Measurements from ENCODE around the gene TRIM29. TPM values are rescaled to one million over a fixed set of nuclear protein-coding genes. Genes with fewer than 3 reads are reported as not detected.

The TRIM29 gene
- total and polyA plus RNA-seq, 9 of the 15 experiments (the other 6 are each of a cell fraction or from before 2014, with no cell fraction given), result 0.08 to 1.4 (median 0.42) TPM; not detected in 2

- H3K4me2 ChIP-seq (ENCODE audit: insufficient read depth, low read length), result no peak overlapping the region
- ATAC-seq (no peak), DNase-seq (ENCODE audit: extremely low read depth in 1 of 4, low spot score in 3 of 4) (no peak), FAIRE-seq (no peak)
- peaks cover 6% of the 10 kb centered on the region for H4K20me1 ChIP-seq (replicated peaks; ENCODE audit: control insufficient read depth, insufficient read depth, low read length)
- no peak overlapping the region for H2AFZ ChIP-seq (ENCODE audit: low read depth, low read length)
- intact Hi-C loops (cut with micrococcal nuclease), result no loop called here
- H3K27me3 ChIP-seq (ENCODE audit: control insufficient read depth in 2 of 2, insufficient read depth in 2 of 2, low read length in 2 of 2), result peaks cover 21 to 79% of the 10 kb centered on the region in 2 experiments
- H3K9me1 ChIP-seq (ENCODE audit: control insufficient read depth, insufficient read depth, low read length), result no peaks in the 10 kb centered on the region
- no peaks in the 10 kb centered on the region for H3K79me2 ChIP-seq (ENCODE audit: control insufficient read depth, insufficient read depth, low read length)
- 4% methylated on average over 7 of the region's 7 CpGs for WGBS (ENCODE audit: insufficient coverage, low coverage, missing lambda C conversion rate)
- ChIA-PET CTCF (ENCODE audit: low intra/inter-chr PET ratio) (no interaction called here), POLR2A (interaction anchor here (0.6 kb wide), 1 partner anchor 75 kb away, joined by 3 read pairs; no protein-coding TSS in a partner anchor)
- in situ Hi-C loops (cut with MboI), result no loop called here
- H3K36me3 ChIP-seq (ENCODE audit: control insufficient read depth, insufficient read depth, low read length), result no peaks in the 10 kb centered on the region
- H3K27ac ChIP-seq (ENCODE audit: extremely low read depth, low read depth, low read length), result no peak overlapping the region
- H3K9me3 ChIP-seq (replicated peaks; ENCODE audit: control insufficient read depth, insufficient read depth, low read depth, low read length), result no peaks in the 10 kb centered on the region
- H3K4me3 ChIP-seq, result no peak overlapping the region
- peaks cover 0 to 8% of the 10 kb centered on the region in 2 experiments; a peak in 2 of 5 replicates for H3K4me1 ChIP-seq (replicated peaks in 1 of 2; ENCODE audit: control insufficient read depth in 2 of 2, insufficient read depth in 2 of 2, low read length in 2 of 2)
- no TSS peak for BruUV-seq (replicated peaks)
- H3K9ac ChIP-seq (ENCODE audit: insufficient read depth in 1 of 2, low read depth in 2 of 2, low read length in 2 of 2), result no peak overlapping the region
- TF ChIP-seq TEAD4 (IDR thresholded peaks at IDR 0.05; ENCODE audit: low read length) (no peak), TEAD4 (CRISPR knock-in tag; IDR thresholded peaks at IDR 0.05; ENCODE audit: borderline replicate concordance) (no peak), SMARCA5 (IDR thresholded peaks at IDR 0.05) (no peak), CBFB (CRISPR knock-in tag; IDR thresholded peaks at IDR 0.05) (no peak), CEBPB (tag; IDR thresholded peaks at IDR 0.05) (no peak), NCOA1 (IDR thresholded peaks at IDR 0.05; ENCODE audit: low read depth) (no peak), NR0B1 (IDR thresholded peaks at IDR 0.05; ENCODE audit: partially characterized antibody) (no peak), HMGN3 (IDR thresholded peaks at IDR 0.05; ENCODE audit: borderline replicate concordance, extremely low read depth, insufficient read length, low read depth, low read length) (no peak), ZNF253 (CRISPR knock-in tag; conservative IDR thresholded peaks at IDR 0.05) (no peak), ZNF766 (CRISPR knock-in tag; conservative IDR thresholded peaks at IDR 0.05) (no peak), ZNF717 (CRISPR knock-in tag; IDR thresholded peaks at IDR 0.05) (no peak), CCNT2 (IDR thresholded peaks at IDR 0.05; ENCODE audit: borderline replicate concordance, extremely low read depth, insufficient read length, low read depth, low read length) (no peak), RBM34 (IDR thresholded peaks at IDR 0.05; ENCODE audit: borderline replicate concordance, insufficient read depth, low read length) (no peak), TGIF2 (CRISPR knock-in tag; IDR thresholded peaks at IDR 0.05) (no peak), CHD4 (IDR thresholded peaks at IDR 0.05; ENCODE audit: insufficient read depth, insufficient replicate concordance, low read depth, low read length, poor library complexity, severe bottlenecking) (no peak), MYNN (IDR thresholded peaks at IDR 0.05) (no peak), MYNN (CRISPR knock-in tag; IDR thresholded peaks at IDR 0.05) (no peak)
- TF ChIP-seq, protein P1, sequence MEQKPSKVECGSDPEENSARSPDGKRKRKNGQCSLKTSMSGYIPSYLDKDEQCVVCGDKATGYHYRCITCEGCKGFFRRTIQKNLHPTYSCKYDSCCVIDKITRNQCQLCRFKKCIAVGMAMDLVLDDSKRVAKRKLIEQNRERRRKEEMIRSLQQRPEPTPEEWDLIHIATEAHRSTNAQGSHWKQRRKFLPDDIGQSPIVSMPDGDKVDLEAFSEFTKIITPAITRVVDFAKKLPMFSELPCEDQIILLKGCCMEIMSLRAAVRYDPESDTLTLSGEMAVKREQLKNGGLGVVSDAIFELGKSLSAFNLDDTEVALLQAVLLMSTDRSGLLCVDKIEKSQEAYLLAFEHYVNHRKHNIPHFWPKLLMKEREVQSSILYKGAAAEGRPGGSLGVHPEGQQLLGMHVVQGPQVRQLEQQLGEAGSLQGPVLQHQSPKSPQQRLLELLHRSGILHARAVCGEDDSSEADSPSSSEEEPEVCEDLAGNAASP (IDR thresholded peaks at IDR 0.05), result no peak
- TF ChIP-seq, protein P2, sequence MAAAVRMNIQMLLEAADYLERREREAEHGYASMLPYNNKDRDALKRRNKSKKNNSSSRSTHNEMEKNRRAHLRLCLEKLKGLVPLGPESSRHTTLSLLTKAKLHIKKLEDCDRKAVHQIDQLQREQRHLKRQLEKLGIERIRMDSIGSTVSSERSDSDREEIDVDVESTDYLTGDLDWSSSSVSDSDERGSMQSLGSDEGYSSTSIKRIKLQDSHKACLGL (CRISPR knock-in tag; IDR thresholded peaks at IDR 0.05; ENCODE audit: borderline replicate concordance, poor library complexity, severe bottlenecking), result no peak
- TF ChIP-seq, protein P3, sequence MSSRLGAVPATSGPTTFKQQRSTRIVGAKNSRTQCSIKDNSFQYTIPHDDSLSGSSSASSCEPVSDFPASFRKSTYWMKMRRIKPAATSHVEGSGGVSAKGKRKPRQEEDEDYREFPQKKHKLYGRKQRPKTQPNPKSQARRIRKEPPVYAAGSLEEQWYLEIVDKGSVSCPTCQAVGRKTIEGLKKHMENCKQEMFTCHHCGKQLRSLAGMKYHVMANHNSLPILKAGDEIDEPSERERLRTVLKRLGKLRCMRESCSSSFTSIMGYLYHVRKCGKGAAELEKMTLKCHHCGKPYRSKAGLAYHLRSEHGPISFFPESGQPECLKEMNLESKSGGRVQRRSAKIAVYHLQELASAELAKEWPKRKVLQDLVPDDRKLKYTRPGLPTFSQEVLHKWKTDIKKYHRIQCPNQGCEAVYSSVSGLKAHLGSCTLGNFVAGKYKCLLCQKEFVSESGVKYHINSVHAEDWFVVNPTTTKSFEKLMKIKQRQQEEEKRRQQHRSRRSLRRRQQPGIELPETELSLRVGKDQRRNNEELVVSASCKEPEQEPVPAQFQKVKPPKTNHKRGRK (tag; IDR thresholded peaks at IDR 0.05), result no peak
Observed at GRCh38 chr11:120136356-120136755, 1.6 kb downstream of the TRIM29 start.
